ENCODE measurements around the gene C16orf78.

DNA sequence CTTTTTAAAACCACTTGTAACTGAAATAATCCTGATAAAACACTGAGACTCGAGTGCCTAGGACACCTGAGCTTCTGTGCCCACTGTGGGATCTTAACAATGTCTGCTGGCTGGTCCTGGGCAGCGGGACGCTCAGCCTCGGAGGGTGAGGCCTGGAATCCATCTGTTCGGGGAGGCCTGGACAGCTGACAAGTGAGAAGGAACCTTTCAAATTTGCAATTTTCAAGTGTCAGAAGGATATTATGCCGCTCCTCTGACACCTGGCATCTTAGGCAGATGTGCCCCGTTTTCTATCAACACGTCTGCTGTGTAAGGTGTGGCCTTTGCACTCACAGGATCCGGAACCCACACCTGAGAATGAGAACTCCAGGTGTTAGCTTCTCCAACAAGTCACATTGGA, 33.1 kb upstream of the C16orf78 start:
- TF ChIP-seq, protein P1, sequence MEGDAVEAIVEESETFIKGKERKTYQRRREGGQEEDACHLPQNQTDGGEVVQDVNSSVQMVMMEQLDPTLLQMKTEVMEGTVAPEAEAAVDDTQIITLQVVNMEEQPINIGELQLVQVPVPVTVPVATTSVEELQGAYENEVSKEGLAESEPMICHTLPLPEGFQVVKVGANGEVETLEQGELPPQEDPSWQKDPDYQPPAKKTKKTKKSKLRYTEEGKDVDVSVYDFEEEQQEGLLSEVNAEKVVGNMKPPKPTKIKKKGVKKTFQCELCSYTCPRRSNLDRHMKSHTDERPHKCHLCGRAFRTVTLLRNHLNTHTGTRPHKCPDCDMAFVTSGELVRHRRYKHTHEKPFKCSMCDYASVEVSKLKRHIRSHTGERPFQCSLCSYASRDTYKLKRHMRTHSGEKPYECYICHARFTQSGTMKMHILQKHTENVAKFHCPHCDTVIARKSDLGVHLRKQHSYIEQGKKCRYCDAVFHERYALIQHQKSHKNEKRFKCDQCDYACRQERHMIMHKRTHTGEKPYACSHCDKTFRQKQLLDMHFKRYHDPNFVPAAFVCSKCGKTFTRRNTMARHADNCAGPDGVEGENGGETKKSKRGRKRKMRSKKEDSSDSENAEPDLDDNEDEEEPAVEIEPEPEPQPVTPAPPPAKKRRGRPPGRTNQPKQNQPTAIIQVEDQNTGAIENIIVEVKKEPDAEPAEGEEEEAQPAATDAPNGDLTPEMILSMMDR (conservative IDR thresholded peaks at IDR 0.05; ENCODE audit: low read depth, low read length): no peak
- TF ChIP-seq EZH2 (IDR thresholded peaks at IDR 0.05; ENCODE audit: borderline replicate concordance, low read depth, low read length, poor library complexity, severe bottlenecking): no peak

All from A673 (cell line).